NCI-H146 (cell line): Measurements from ENCODE around the gene POLR3H.
"Not testable (repeated sequence)": the region's sequence is repeated elsewhere in the genome, so short reads cannot be mapped to it uniquely, and the experiment has no call there.

Source experiments
- DNase-seq: peaks from one replicate; lab custom pipeline; 2025; lab: John Stamatoyannopoulos, UW

Gene POLR3H

DNA sequence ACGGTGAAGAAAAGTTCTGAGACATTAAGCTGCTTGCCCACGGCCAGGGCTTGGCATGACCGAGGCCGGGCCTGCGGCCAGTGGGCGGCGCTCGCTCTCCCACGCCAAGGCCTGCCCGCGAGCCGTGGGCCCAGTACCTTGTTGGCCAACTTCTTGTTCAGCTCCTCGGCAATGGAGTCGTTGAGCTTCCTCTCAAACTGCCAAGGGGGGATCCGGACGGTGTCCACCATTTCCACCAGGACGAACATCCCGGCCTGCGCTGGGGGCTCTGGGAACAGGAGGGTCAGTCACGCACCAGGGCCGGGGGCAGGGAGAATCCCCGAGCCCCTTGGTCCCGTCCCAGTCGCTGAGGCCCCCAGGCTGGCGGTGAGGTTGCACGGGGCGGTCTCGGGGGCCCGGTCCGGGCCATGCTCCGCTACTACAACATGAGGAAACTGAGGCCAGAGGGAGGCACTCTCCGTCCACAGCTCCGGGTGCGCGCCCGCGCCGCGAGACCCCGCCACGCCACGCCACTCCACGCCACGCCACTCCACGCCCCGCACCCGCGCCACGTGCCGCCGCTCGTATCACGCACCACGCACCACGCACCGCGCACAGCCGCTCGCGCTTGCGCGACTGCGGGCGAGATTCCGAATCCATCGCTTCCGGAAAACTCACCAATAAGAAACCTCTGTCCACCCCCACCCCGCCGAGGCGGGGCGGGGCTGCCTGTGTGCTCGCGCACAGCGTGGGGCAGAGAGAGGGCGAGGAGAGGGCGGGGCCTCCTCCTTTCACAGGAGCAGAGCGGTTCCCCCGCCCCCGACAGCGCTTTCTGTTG is at the start of gene POLR3H:
POLR3H (minus strand) TSS at position 617 of the 817 bp plus-strand sequence; CDS start at position 248, 369 bp downstream.
- DNase-seq: peak; percentile 96

GRCh38 chr22:41593336-41593960 is 49.2 kb upstream of the POLR3H start:
- not testable (repeated sequence) for DNase-seq

GRCh38 chr22:41589391-41590241 is 45.3 kb upstream of the POLR3H start, which contains the start of gene PMM1:
Gene PMM1 (minus strand): TSS chr22:41589840. CDS start chr22:41589805, 35 bp downstream.
- DNase-seq: peak; percentile 99

DNA sequence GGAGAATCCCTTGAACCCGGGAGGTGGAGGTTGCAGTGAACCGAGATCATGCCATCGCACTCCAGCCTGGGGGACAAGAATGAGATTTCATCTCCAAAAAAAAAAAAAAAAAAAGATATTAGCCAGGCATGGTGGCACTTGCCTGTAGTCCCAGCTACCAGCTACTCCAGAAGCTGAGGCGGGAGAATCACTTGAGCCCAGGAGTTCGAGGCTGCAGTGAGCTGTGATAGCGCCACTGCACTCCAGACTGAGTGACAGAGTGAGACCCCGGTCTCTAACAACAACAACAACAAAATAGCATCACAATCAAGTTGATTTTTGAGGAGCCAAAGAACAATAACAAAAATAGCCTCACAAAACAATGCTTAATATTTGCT is 43.1 kb upstream of the POLR3H start:
- no peak for DNase-seq

- no peak for DNase-seq
Measured at GRCh38 chr22:41585898-41586297, 41.6 kb upstream of the POLR3H start.

GRCh38 chr22:41584881-41585280 is 40.6 kb upstream of the POLR3H start:
- DNase-seq: no peak

DNA sequence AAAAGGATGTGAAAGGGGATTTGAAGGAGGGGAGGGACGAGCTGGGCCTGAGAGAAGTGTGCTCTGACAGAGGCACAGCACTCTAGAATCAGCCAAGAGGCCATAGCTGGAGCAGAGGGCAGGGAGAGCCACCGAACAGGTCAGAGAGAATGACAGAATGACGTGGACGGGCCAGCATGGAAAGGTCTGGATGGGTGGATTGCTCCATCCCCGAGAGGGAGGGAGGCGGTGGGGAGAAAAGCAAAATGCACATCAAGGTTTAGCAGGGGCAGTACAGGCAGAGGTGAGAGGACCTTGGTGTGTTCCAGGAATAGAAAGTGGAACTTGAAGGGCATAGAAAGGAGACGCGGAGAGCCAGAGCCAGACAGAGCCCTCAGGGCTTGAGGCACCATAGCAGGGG is 38.4 kb upstream of the POLR3H start:
- no peak for DNase-seq

DNA sequence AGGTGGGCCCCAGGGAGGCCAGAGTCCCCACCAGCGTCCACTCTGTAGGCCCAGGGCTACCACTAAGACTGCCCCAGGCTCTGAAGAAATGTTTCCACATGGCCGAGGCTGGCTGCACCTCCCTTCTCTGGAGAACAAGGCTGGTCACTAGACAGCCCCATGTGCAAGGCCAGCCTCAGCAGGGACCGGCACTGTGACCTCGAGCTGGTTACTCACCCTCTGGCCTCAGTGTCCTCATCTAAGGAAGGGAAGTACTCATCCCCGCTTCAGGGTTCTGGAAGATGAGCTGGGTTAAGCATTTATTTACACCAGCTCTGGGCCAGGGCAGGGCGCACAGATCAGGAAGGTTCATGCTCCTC is 35.7 kb upstream of the POLR3H start:
- no peak for DNase-seq

DNA sequence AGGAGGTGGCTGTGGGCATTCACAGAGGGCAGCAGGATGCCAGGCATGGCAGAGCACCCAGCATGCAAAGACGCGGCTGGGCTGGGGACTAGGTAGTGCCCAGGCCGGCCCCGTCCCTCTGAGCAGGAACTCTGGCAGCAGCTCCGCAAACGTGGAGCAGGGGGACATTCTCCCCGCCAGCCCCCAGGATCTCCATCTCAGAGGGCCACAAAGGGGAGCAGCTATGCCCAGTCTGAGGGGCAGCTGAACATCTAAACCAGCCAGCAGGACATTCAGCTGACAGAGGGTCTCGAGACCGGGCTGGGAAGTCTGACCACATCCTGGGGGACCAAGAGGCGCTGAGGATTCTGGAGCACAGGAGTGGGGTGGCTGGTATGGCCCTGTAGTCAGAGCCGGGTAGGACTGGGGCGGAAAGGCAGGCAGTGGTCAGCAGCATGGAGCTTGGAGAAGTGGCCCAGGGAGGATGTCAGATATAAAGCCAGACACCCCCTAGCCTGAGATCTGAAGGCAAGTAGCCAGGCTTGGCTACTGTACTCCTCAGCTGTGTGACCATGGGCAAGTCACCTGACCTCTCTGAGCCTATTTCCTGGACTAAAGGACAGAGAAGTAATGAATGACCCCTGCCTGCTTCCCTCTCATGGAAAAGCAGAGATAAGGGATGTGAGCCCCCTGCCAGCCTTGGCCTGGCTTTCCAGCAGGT is 35.2 kb upstream of the POLR3H start:
- no peak for DNase-seq

DNA sequence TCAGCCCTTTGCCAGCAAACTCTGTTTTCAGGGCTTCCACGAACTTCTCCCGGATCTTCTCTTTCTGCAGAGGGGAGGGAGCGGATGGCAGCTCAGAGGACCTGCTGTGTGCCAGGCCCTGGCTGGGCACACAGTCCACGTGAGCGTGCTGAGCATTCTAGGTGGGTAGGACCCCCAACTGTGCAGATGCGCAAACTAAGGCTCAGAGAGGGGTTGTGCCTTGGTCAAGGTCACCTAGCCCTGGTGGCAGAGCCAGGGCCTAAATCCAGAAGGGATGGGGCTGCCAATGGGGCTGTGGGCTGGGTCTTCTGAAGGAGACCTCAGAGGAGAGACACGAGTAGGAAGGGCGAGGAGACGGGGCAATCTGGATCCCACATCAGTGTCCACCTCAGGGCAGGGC is 34.5 kb upstream of the POLR3H start:
- DNase-seq: no peak

DNA sequence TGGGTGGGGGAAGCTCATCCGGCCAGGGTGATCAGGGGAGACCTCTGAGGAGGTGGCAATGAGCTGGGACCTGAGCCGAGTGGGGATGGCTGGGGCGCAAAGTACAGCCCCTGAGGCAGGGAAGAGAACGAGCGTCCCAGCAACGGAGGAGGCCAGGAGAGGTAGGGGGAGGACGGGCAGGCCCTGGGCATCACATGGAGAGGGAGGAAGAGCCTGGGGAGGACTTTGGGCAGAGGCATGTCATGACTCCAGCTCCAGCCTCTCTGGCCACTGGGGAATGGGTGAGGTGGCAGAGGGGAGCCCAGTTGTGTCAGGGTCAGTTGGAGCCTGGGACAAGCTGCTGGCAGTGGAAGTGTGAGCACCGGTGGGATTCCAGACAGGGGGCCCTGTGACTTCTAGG is 33.8 kb upstream of the POLR3H start:
- DNase-seq: no peak

DNA sequence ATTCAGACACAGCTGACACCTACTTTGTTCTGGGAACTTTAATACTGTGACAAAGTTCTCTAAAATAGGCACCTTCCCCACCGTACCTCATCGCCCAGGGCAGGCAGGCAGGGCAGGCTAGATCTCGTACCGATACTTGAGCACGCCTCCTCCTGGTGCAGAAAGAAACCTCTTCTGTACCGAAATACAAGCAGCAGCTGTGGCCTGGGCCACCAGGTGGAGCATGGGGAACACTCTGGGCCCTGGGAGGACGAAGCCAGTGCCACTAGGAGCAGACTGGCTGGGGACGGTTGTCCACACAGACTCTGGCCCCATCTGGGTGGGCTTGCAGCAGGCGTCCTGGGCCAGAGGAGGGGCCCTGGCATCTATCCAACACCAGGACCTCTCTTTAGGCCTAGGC is 32.6 kb upstream of the POLR3H start:
- DNase-seq: no peak

GRCh38 chr22:41575533-41575932 is 31.3 kb upstream of the POLR3H start:
- no peak for DNase-seq

DNA sequence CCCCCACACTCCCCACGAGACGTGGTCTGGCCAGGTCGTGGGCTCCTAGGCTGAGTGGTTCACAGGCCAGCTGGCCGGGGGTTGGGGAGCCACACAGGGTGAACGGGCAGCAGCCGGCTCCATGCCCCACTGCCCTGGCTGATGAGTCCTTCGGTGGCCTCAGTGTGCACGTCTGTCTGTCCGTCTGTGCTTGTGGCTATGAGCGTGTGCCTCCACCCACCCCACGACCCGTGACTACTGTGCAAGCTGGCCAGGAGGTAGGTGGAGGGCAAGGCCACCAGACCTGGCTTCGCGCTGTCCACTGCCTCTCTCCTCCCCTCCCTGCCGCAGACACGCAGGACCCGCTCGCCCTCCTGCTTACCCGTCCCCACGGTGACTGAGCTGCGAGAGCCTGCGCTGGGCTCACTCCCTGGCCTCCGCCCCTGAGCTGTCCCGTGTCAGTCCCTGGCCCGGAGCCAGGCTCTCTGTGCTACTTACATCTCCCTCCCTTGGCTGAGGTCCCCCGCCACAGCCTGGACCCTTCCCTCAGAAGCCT is 30.6 kb upstream of the POLR3H start:
- DNase-seq: no peak

GRCh38 chr22:41573677-41574076 is 29.4 kb upstream of the POLR3H start:
- no peak for DNase-seq

DNA sequence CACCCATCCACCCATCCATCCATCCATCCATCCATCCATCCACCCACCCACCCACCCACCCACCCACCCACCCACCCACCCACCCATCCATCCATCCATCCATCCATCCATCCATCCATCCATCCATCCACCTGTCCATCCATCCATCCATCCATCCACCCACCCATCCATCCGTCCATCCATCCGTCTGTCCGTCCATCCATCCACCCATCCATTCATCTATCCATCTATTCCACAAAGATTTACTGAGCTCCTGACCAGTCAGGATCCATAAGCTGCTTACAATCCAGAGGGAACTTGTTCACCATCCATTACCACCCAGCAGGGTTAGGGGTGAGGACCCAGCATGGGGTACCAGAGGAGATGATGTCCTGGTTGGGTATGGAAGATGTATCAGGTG is 28.0 kb upstream of the POLR3H start:
- DNase-seq: not testable (repeated sequence)

DNA sequence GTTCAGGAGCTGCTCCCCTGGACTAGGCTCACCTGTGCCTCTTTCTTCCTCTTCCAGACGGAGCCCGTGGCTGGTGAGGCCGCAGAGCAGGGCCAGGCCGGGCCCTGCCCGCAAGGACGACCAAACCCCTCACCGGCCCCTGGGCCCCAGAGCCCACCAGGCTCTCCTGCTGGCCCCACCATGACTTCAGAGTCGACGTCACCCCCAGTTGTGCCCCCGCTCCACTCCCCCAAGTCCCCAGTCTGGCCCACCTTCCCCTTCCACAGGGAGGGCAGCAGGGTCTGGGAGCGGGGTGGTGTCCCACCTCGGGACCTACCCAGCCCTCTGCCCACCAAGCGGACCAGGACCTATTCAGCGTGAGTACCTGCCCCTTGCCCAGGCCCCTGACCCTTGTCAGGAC is 27.5 kb upstream of the POLR3H start:
- no peak for DNase-seq

DNA sequence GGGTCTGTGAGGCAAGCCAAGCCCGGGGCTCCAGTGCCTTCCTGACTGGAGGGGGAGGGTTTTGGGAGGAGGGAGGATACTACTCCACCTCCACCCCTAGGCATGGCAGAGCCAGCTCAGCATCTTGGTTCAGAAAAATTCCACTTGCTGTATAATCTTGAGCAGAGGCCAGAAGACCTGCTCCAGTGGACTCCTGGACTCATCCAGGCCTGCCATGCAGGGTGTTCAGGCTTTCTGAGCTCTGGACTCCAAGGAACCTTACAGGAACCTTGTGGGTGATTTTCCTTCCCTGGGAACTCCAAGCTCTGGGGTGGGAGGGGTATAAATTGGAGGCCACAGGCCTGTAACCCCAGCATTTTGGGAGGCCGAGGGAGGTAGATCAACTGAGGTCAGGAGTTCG is 26.0 kb upstream of the POLR3H start:
- DNase-seq: no peak

GRCh38 chr22:41568811-41569210 is 24.5 kb upstream of the POLR3H start:
- DNase-seq: no peak

DNA sequence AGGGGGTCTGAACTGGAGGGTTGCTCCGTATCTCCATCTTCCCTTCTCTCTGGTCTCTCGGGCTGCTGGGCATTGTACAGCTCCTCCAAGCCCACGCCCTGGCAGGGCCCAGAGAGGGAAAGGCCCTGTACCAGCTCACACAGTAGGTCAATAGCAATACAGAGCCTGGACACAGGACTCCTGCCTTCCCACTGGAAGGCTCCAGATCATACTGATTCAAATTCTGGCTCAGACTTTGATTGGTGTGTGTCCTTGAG is 23.2 kb upstream of the POLR3H start:
- DNase-seq: no peak

- DNase-seq: peak; percentile 13
Measured at GRCh38 chr22:41565403-41566054, 21.3 kb upstream of the POLR3H start.

- DNase-seq: no peak
Measured at GRCh38 chr22:41564563-41564962, 20.3 kb upstream of the POLR3H start.
